ENCODE measurements around the gene DAZAP2.

Gene DAZAP2

DNA sequence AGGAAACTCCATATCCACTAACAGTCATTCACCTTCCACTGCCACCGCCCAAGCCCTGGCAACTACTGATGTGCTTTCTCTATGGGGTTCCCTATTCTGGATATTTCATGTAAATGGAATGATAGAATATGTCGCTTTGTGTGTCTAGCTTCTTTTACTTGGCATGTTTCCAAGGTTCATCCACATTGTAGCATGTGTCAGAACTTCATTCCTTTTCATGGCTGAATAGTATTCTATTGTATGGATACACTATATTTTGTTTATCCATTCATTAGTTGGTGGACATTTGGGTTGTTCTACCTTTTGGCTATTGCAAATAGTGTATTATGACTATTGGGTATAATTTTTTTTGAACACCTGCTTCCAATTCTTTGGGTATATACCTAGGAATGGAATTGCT lies 29.4 kb upstream of the DAZAP2 start:
- no peak for TF ChIP-seq CTCF (conservative IDR thresholded peaks at IDR 0.05; ENCODE audit: low read length)
- H3K9me3 ChIP-seq (ENCODE audit: insufficient read depth, low read depth, low read length): no peaks in the 10 kb centered on the region
- no peak overlapping the region for H2AFZ ChIP-seq (ENCODE audit: low read length)

GRCh38 chr12:51210690-51211395 lies 27.8 kb upstream of the DAZAP2 start:
- TF ChIP-seq EZH2phosphoT487 (IDR thresholded peaks at IDR 0.05; ENCODE audit: borderline replicate concordance): no peak
- TF ChIP-seq CTCF (conservative IDR thresholded peaks at IDR 0.05; ENCODE audit: low read length): no peak
- H3K79me2 ChIP-seq (ENCODE audit: insufficient read depth, low read length): no peaks in the 10 kb centered on the region
- no peak overlapping the region for H3K4me2 ChIP-seq (ENCODE audit: low read depth, low read length, poor library complexity, severe bottlenecking)

More for the DNA sequence above, 29.4 kb upstream of the DAZAP2 start:
- H3K79me2 ChIP-seq (ENCODE audit: insufficient read depth, low read length): no peaks in the 10 kb centered on the region
- no peaks in the 10 kb centered on the region for H3K27me3 ChIP-seq (ENCODE audit: insufficient read depth, low read length, poor library complexity, severe bottlenecking)
- H3K4me1 ChIP-seq (ENCODE audit: insufficient read depth, low read length, poor library complexity, severe bottlenecking): peaks cover 6% of the 10 kb centered on the region
- no peaks in the 10 kb centered on the region for H3K9me2 ChIP-seq (replicated peaks; ENCODE audit: low read depth, low read length)
- no peak overlapping the region for H3K4me3 ChIP-seq (ENCODE audit: low read length, poor library complexity, severe bottlenecking)
- H4K20me1 ChIP-seq (ENCODE audit: insufficient read depth, low read length, poor library complexity, severe bottlenecking): no peaks in the 10 kb centered on the region
- H3F3A ChIP-seq (ENCODE audit: low read depth): no peaks in the 10 kb centered on the region
- no peaks in the 10 kb centered on the region for H3K36me3 ChIP-seq (ENCODE audit: insufficient read depth, low read length)
- no peak overlapping the region for H3K9ac ChIP-seq (ENCODE audit: low read depth, low read length, poor library complexity, severe bottlenecking)
- no peak overlapping the region for H3K4me2 ChIP-seq (ENCODE audit: low read depth, low read length, poor library complexity, severe bottlenecking)

DNA sequence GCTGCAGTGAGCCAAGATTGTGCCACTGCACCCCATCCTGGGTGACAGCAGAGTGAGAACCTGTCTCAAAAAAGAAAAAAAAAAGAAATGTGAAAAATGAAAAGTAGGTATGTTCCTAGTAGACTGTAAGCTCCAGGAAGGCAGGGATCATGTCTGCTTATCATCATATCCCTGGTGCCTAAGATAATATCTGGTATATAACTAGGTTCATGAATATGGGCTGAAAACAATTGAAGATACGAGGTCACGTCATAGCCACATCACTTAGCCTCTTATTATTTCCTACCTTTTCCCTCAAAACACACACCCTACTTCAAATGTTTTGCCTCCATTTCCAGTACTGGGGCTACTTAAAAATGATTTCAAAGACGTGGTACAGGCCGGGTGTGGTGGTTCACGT lies 23.7 kb upstream of the DAZAP2 start:
- no peak overlapping the region for H2AFZ ChIP-seq (ENCODE audit: low read length)
- no peaks in the 10 kb centered on the region for H3F3A ChIP-seq (ENCODE audit: low read depth)
- peaks cover 19% of the 10 kb centered on the region for H3K4me1 ChIP-seq (ENCODE audit: insufficient read depth, low read length, poor library complexity, severe bottlenecking)
- H4K20me1 ChIP-seq (ENCODE audit: insufficient read depth, low read length, poor library complexity, severe bottlenecking): no peaks in the 10 kb centered on the region
- no peaks in the 10 kb centered on the region for H3K36me3 ChIP-seq (ENCODE audit: insufficient read depth, low read length)
- H3K27me3 ChIP-seq (ENCODE audit: insufficient read depth, low read length, poor library complexity, severe bottlenecking): no peaks in the 10 kb centered on the region
- no peak overlapping the region for H3K4me2 ChIP-seq (ENCODE audit: low read depth, low read length, poor library complexity, severe bottlenecking)
- H3K9me2 ChIP-seq (replicated peaks; ENCODE audit: low read depth, low read length): no peaks in the 10 kb centered on the region
- H3K9me3 ChIP-seq (ENCODE audit: insufficient read depth, low read depth, low read length): no peaks in the 10 kb centered on the region
- no peak overlapping the region for H3K9ac ChIP-seq (ENCODE audit: low read depth, low read length, poor library complexity, severe bottlenecking)
- no peak overlapping the region for H3K4me3 ChIP-seq (ENCODE audit: low read length, poor library complexity, severe bottlenecking)
- H3K79me2 ChIP-seq (ENCODE audit: insufficient read depth, low read length): no peaks in the 10 kb centered on the region
- no peak for TF ChIP-seq EZH2phosphoT487 (IDR thresholded peaks at IDR 0.05; ENCODE audit: borderline replicate concordance)
- no peak for TF ChIP-seq CTCF (conservative IDR thresholded peaks at IDR 0.05; ENCODE audit: low read length)

More at GRCh38 chr12:51210690-51211395, 27.8 kb upstream of the DAZAP2 start:
- H3K4me3 ChIP-seq (ENCODE audit: low read length, poor library complexity, severe bottlenecking): no peak overlapping the region
- H4K20me1 ChIP-seq (ENCODE audit: insufficient read depth, low read length, poor library complexity, severe bottlenecking): no peaks in the 10 kb centered on the region
- H3K36me3 ChIP-seq (ENCODE audit: insufficient read depth, low read length): no peaks in the 10 kb centered on the region
- no peaks in the 10 kb centered on the region for H3K9me3 ChIP-seq (ENCODE audit: insufficient read depth, low read depth, low read length)
- no peak overlapping the region for H3K9ac ChIP-seq (ENCODE audit: low read depth, low read length, poor library complexity, severe bottlenecking)
- H3K27me3 ChIP-seq (ENCODE audit: insufficient read depth, low read length, poor library complexity, severe bottlenecking): no peaks in the 10 kb centered on the region
- no peak overlapping the region for H2AFZ ChIP-seq (ENCODE audit: low read length)
- H3F3A ChIP-seq (ENCODE audit: low read depth): no peaks in the 10 kb centered on the region
- H3K9me2 ChIP-seq (replicated peaks; ENCODE audit: low read depth, low read length): no peaks in the 10 kb centered on the region
- H3K4me1 ChIP-seq (ENCODE audit: insufficient read depth, low read length, poor library complexity, severe bottlenecking): peaks cover 6% of the 10 kb centered on the region
